ENCODE data around the gene PLCB1.
"Not testable (repeated sequence)": the region's sequence is repeated elsewhere in the genome, so short reads cannot be mapped to it uniquely, and the experiment has no call there.

Gene PLCB1

GRCh38 chr20:8156235-8157079 lies 24.4 kb downstream of the PLCB1 start:
- Histone ChIP-seq H3K4me2 (ENCODE audit: insufficient read depth, low read length, poor library complexity, severe bottlenecking) (no peak overlapping the region), H3K23ac (ENCODE audit: low read depth, low read length, poor library complexity) (no peak overlapping the region), H3K4me1 (ENCODE audit: control insufficient read depth in 2 of 2, insufficient read depth in 1 of 2, low read depth in 1 of 2, low read length in 2 of 2) (peaks cover 3% of the 10 kb centered on the region in 2 donors), H3K9me3 (replicated peaks in 1 of 2; ENCODE audit: control insufficient read depth in 2 of 2, insufficient read depth in 1 of 2, low read depth in 1 of 2, low read length in 2 of 2) (peaks cover 2 to 4% of the 10 kb centered on the region in 2 donors), H2BK120ac (ENCODE audit: low read depth, low read length) (no peak overlapping the region), H3K27ac (replicated peaks; ENCODE audit: low read length) (no peak overlapping the region), H3K14ac (ENCODE audit: low read length) (no peak overlapping the region), H2BK15ac (ENCODE audit: low read length) (no peak overlapping the region), H3K27me3 (ENCODE audit: control insufficient read depth in 3 of 3, insufficient read depth in 3 of 3, low read depth in 1 of 3, low read length in 3 of 3) (no peaks in the 10 kb centered on the region), H2BK5ac (ENCODE audit: low read length) (no peak overlapping the region), H3K4me3 (ENCODE audit: low read length in 2 of 2) (no peak overlapping the region), H4K8ac (ENCODE audit: low read depth, low read length) (no peak overlapping the region), H3K36me3 (replicated peaks in 1 of 2; ENCODE audit: control insufficient read depth in 2 of 2, insufficient read depth in 2 of 2, low read length in 2 of 2) (no peaks in the 10 kb centered on the region), H2AK5ac (ENCODE audit: low read depth, low read length) (no peak overlapping the region), H3K79me1 (ENCODE audit: low read depth, low read length) (no peaks in the 10 kb centered on the region), H2BK12ac (ENCODE audit: low read length) (no peak overlapping the region), H2AFZ (ENCODE audit: low read length) (no peak overlapping the region), H3K9ac (ENCODE audit: low read depth, low read length, poor library complexity) (no peak overlapping the region), H4K91ac (ENCODE audit: low read depth, low read length, poor library complexity) (no peak overlapping the region), H3K4ac (ENCODE audit: low read length) (no peak overlapping the region), H3K18ac (ENCODE audit: low read length) (no peak overlapping the region)
- no peak for DNase-seq (ENCODE audit: low spot score)

GRCh38 chr20:8159217-8159616 lies 27.2 kb downstream of the PLCB1 start:
- H3K79me1 ChIP-seq (ENCODE audit: low read depth, low read length); H3K18ac ChIP-seq (ENCODE audit: low read length); H3K36me3 ChIP-seq (replicated peaks in 1 of 2; ENCODE audit: control insufficient read depth in 2 of 2, insufficient read depth in 2 of 2, low read length in 2 of 2); H3K27me3 ChIP-seq (ENCODE audit: control insufficient read depth in 3 of 3, insufficient read depth in 3 of 3, low read depth in 1 of 3, low read length in 3 of 3); H3K4me3 ChIP-seq (ENCODE audit: low read length in 2 of 2); H4K8ac ChIP-seq (ENCODE audit: low read depth, low read length); H3K27ac ChIP-seq (replicated peaks; ENCODE audit: low read length); H3K4me2 ChIP-seq (ENCODE audit: insufficient read depth, low read length, poor library complexity, severe bottlenecking); H3K4ac ChIP-seq (ENCODE audit: low read length); H2AFZ ChIP-seq (ENCODE audit: low read length); H3K9ac ChIP-seq (ENCODE audit: low read depth, low read length, poor library complexity); H3K14ac ChIP-seq (ENCODE audit: low read length); H2BK5ac ChIP-seq (ENCODE audit: low read length); H2AK5ac ChIP-seq (ENCODE audit: low read depth, low read length); H2BK15ac ChIP-seq (ENCODE audit: low read length); H2BK12ac ChIP-seq (ENCODE audit: low read length); DNase-seq (ENCODE audit: low spot score); H3K23ac ChIP-seq (ENCODE audit: low read depth, low read length, poor library complexity); H3K4me1 ChIP-seq (ENCODE audit: control insufficient read depth in 2 of 2, insufficient read depth in 1 of 2, low read depth in 1 of 2, low read length in 2 of 2); H3K9me3 ChIP-seq (replicated peaks in 1 of 2; ENCODE audit: control insufficient read depth in 2 of 2, insufficient read depth in 1 of 2, low read depth in 1 of 2, low read length in 2 of 2); H2BK120ac ChIP-seq (ENCODE audit: low read depth, low read length); H4K91ac ChIP-seq (ENCODE audit: low read depth, low read length, poor library complexity): not testable (repeated sequence)
- WGBS, 2 donors (ENCODE audit: extremely low coverage in 2 of 2, insufficient read length in 2 of 2, insufficient replicate concordance in 1 of 2): no CpG with 5 or more reads among the region's 1 CpG

GRCh38 chr20:8161264-8162071 lies 29.4 kb downstream of the PLCB1 start:
- Histone ChIP-seq H3K23ac (ENCODE audit: low read depth, low read length, poor library complexity) (no peak overlapping the region), H3K4ac (ENCODE audit: low read length) (no peak overlapping the region), H2BK12ac (ENCODE audit: low read length) (no peak overlapping the region), H3K9me3 (replicated peaks in 1 of 2; ENCODE audit: control insufficient read depth in 2 of 2, insufficient read depth in 1 of 2, low read depth in 1 of 2, low read length in 2 of 2) (peaks cover 2 to 4% of the 10 kb centered on the region in 2 donors), H3K18ac (ENCODE audit: low read length) (no peak overlapping the region), H3K4me2 (ENCODE audit: insufficient read depth, low read length, poor library complexity, severe bottlenecking) (no peak overlapping the region), H2AFZ (ENCODE audit: low read length) (peak overlapping the region; percentile 54), H3K4me1 (ENCODE audit: control insufficient read depth in 2 of 2, insufficient read depth in 1 of 2, low read depth in 1 of 2, low read length in 2 of 2) (peaks cover 0 to 3% of the 10 kb centered on the region in 2 donors), H3K4me3 (ENCODE audit: low read length in 2 of 2) (no peak overlapping the region), H3K14ac (ENCODE audit: low read length) (no peak overlapping the region), H2BK120ac (ENCODE audit: low read depth, low read length) (no peak overlapping the region), H3K36me3 (replicated peaks in 1 of 2; ENCODE audit: control insufficient read depth in 2 of 2, insufficient read depth in 2 of 2, low read length in 2 of 2) (no peaks in the 10 kb centered on the region), H3K27me3 (ENCODE audit: control insufficient read depth in 3 of 3, insufficient read depth in 3 of 3, low read depth in 1 of 3, low read length in 3 of 3) (no peaks in the 10 kb centered on the region), H2BK15ac (ENCODE audit: low read length) (no peak overlapping the region), H4K8ac (ENCODE audit: low read depth, low read length) (no peak overlapping the region), H2BK5ac (ENCODE audit: low read length) (no peak overlapping the region), H4K91ac (ENCODE audit: low read depth, low read length, poor library complexity) (no peak overlapping the region), H2AK5ac (ENCODE audit: low read depth, low read length) (no peak overlapping the region), H3K9ac (ENCODE audit: low read depth, low read length, poor library complexity) (no peak overlapping the region), H3K27ac (replicated peaks; ENCODE audit: low read length) (no peak overlapping the region), H3K79me1 (ENCODE audit: low read depth, low read length) (no peaks in the 10 kb centered on the region)
- WGBS, 2 donors (ENCODE audit: extremely low coverage in 2 of 2, insufficient read length in 2 of 2, insufficient replicate concordance in 1 of 2): no CpG with 5 or more reads among the region's 4 CpGs
- DNase-seq (ENCODE audit: low spot score): no peak

GRCh38 chr20:8162610-8163009 lies 30.5 kb downstream of the PLCB1 start:
- peaks cover 2 to 4% of the 10 kb centered on the region in 2 donors for H3K9me3 ChIP-seq (replicated peaks in 1 of 2; ENCODE audit: control insufficient read depth in 2 of 2, insufficient read depth in 1 of 2, low read depth in 1 of 2, low read length in 2 of 2)
- H3K4me1 ChIP-seq (ENCODE audit: control insufficient read depth in 2 of 2, insufficient read depth in 1 of 2, low read depth in 1 of 2, low read length in 2 of 2): peaks cover 0 to 3% of the 10 kb centered on the region in 2 donors
- H3K14ac ChIP-seq (ENCODE audit: low read length): no peak overlapping the region
- H3K4me3 ChIP-seq (ENCODE audit: low read length in 2 of 2): no peak overlapping the region
- no peak overlapping the region for H4K91ac ChIP-seq (ENCODE audit: low read depth, low read length, poor library complexity)
- H2BK12ac ChIP-seq (ENCODE audit: low read length): no peak overlapping the region
- H2BK15ac ChIP-seq (ENCODE audit: low read length): no peak overlapping the region
- no peak overlapping the region for H3K9ac ChIP-seq (ENCODE audit: low read depth, low read length, poor library complexity)
- no peak overlapping the region for H3K27ac ChIP-seq (replicated peaks; ENCODE audit: low read length)
- no peaks in the 10 kb centered on the region for H3K36me3 ChIP-seq (replicated peaks in 1 of 2; ENCODE audit: control insufficient read depth in 2 of 2, insufficient read depth in 2 of 2, low read length in 2 of 2)
- no peaks in the 10 kb centered on the region for H3K79me1 ChIP-seq (ENCODE audit: low read depth, low read length)
- no peak overlapping the region for H2BK5ac ChIP-seq (ENCODE audit: low read length)
- no peak overlapping the region for H3K23ac ChIP-seq (ENCODE audit: low read depth, low read length, poor library complexity)
- WGBS, 2 donors (ENCODE audit: extremely low coverage in 2 of 2, insufficient read length in 2 of 2, insufficient replicate concordance in 1 of 2): no CpG with 5 or more reads among the region's 2 CpGs
- H2AFZ ChIP-seq (ENCODE audit: low read length): no peak overlapping the region
- no peaks in the 10 kb centered on the region for H3K27me3 ChIP-seq (ENCODE audit: control insufficient read depth in 3 of 3, insufficient read depth in 3 of 3, low read depth in 1 of 3, low read length in 3 of 3)
- H3K4ac ChIP-seq (ENCODE audit: low read length): no peak overlapping the region
- H2BK120ac ChIP-seq (ENCODE audit: low read depth, low read length): no peak overlapping the region
- no peak for DNase-seq (ENCODE audit: low spot score)
- no peak overlapping the region for H3K18ac ChIP-seq (ENCODE audit: low read length)
- no peak overlapping the region for H4K8ac ChIP-seq (ENCODE audit: low read depth, low read length)
- no peak overlapping the region for H3K4me2 ChIP-seq (ENCODE audit: insufficient read depth, low read length, poor library complexity, severe bottlenecking)
- H2AK5ac ChIP-seq (ENCODE audit: low read depth, low read length): no peak overlapping the region

All from neuronal stem cell (in vitro differentiated cells).